ENCODE measurements around the gene FNDC5. TPM values are rescaled to one million over a fixed set of nuclear protein-coding genes. Genes with fewer than 3 reads are reported as not detected.

Gene FNDC5
- total and polyA plus RNA-seq, 2 of the 13 experiments (the other 11 are each of a cell fraction or from before 2014, with no cell fraction given) = 1.4 to 3.1 TPM

DNA sequence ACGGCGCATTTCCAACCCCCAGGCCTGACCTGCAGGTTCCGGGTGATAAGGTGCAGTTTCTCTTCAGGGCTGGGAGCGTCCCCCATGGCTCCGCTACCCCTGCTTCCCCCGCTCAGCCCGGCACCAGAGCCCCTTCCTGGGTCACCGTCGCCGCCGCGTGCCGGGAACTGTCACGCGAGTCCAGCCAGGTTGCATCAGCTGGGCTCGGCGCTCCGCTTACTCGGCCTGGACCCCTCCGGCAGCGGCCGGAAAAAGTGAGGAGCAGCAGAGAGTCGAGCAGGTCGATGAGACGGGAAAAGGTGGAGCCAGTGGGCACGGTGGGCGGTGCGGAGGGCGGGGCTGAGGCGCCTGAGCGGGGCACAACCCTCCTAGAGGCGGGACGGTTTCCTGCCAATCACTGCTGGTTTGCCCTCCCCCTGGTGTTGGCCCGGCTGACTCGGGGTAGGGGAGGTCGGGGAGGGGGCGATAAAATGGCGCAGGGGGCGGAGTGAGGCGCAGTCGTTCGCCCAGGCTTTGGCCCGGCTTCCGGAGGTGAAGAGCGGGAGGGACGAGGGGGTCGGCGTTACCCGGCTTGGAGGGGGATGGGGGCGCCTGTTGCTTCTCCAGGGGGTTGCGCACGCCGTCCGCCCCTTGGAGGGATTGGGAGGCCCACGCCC is 53.4 kb downstream of the FNDC5 start, which contains the start of the genes S100PBP and YARS1 (continued):
- TF ChIP-seq, protein P1, sequence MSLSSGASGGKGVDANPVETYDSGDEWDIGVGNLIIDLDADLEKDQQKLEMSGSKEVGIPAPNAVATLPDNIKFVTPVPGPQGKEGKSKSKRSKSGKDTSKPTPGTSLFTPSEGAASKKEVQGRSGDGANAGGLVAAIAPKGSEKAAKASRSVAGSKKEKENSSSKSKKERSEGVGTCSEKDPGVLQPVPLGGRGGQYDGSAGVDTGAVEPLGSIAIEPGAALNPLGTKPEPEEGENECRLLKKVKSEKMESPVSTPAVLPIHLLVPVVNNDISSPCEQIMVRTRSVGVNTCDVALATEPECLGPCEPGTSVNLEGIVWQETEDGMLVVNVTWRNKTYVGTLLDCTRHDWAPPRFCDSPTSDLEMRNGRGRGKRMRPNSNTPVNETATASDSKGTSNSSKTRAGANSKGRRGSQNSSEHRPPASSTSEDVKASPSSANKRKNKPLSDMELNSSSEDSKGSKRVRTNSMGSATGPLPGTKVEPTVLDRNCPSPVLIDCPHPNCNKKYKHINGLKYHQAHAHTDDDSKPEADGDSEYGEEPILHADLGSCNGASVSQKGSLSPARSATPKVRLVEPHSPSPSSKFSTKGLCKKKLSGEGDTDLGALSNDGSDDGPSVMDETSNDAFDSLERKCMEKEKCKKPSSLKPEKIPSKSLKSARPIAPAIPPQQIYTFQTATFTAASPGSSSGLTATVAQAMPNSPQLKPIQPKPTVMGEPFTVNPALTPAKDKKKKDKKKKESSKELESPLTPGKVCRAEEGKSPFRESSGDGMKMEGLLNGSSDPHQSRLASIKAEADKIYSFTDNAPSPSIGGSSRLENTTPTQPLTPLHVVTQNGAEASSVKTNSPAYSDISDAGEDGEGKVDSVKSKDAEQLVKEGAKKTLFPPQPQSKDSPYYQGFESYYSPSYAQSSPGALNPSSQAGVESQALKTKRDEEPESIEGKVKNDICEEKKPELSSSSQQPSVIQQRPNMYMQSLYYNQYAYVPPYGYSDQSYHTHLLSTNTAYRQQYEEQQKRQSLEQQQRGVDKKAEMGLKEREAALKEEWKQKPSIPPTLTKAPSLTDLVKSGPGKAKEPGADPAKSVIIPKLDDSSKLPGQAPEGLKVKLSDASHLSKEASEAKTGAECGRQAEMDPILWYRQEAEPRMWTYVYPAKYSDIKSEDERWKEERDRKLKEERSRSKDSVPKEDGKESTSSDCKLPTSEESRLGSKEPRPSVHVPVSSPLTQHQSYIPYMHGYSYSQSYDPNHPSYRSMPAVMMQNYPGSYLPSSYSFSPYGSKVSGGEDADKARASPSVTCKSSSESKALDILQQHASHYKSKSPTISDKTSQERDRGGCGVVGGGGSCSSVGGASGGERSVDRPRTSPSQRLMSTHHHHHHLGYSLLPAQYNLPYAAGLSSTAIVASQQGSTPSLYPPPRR (CRISPR knock-in tag; IDR thresholded peaks at IDR 0.05; ENCODE audit: borderline replicate concordance) = peak; percentile 68
- TF ChIP-seq KDM5A (IDR thresholded peaks at IDR 0.05; ENCODE audit: borderline replicate concordance, low read length) (peak; percentile 90), GFI1 (CRISPR knock-in tag; IDR thresholded peaks at IDR 0.05; ENCODE audit: borderline replicate concordance) (no peak), NBN (conservative IDR thresholded peaks at IDR 0.05) (no peak), ISX (CRISPR knock-in tag; conservative IDR thresholded peaks at IDR 0.05) (peak; percentile 72; the same call in 1 of the 2 replicates), SCMH1 (CRISPR knock-in tag; IDR thresholded peaks at IDR 0.05; ENCODE audit: borderline replicate concordance) (no peak), HNF4A (CRISPR knock-in tag; IDR thresholded peaks at IDR 0.05) (peak; percentile 54), EEA1 (CRISPR knock-in tag; IDR thresholded peaks at IDR 0.05; ENCODE audit: borderline replicate concordance) (no peak; the same call in 1 of the 2 replicates), RBM39 (IDR thresholded peaks at IDR 0.05; ENCODE audit: low read depth, low read length, poor library complexity, severe bottlenecking) (peak; percentile 99), SOX5 (CRISPR knock-in tag; IDR thresholded peaks at IDR 0.05; ENCODE audit: borderline replicate concordance) (peak; percentile 75; the same call in 1 of the 2 replicates), FOXJ3 (CRISPR knock-in tag; IDR thresholded peaks at IDR 0.05; ENCODE audit: borderline replicate concordance) (no peak; the same call in 1 of the 2 replicates), ZSCAN22 (CRISPR knock-in tag; IDR thresholded peaks at IDR 0.05) (no peak; the same call in 1 of the 2 replicates), ZNF296 (CRISPR knock-in tag; conservative IDR thresholded peaks at IDR 0.05) (no peak), BRD4 (CRISPR knock-in tag; IDR thresholded peaks at IDR 0.05) (no peak; the same call in 1 of the 2 replicates), ARNT (IDR thresholded peaks at IDR 0.05) (no peak), KLF6 (CRISPR knock-in tag; IDR thresholded peaks at IDR 0.05) (peak; percentile 95), ZNF644 (CRISPR knock-in tag; IDR thresholded peaks at IDR 0.05; ENCODE audit: low read depth) (no peak), CAMTA2 (CRISPR knock-in tag; IDR thresholded peaks at IDR 0.05; ENCODE audit: borderline replicate concordance) (no peak; the same call in 1 of the 2 replicates)
- TF ChIP-seq, protein P2, sequence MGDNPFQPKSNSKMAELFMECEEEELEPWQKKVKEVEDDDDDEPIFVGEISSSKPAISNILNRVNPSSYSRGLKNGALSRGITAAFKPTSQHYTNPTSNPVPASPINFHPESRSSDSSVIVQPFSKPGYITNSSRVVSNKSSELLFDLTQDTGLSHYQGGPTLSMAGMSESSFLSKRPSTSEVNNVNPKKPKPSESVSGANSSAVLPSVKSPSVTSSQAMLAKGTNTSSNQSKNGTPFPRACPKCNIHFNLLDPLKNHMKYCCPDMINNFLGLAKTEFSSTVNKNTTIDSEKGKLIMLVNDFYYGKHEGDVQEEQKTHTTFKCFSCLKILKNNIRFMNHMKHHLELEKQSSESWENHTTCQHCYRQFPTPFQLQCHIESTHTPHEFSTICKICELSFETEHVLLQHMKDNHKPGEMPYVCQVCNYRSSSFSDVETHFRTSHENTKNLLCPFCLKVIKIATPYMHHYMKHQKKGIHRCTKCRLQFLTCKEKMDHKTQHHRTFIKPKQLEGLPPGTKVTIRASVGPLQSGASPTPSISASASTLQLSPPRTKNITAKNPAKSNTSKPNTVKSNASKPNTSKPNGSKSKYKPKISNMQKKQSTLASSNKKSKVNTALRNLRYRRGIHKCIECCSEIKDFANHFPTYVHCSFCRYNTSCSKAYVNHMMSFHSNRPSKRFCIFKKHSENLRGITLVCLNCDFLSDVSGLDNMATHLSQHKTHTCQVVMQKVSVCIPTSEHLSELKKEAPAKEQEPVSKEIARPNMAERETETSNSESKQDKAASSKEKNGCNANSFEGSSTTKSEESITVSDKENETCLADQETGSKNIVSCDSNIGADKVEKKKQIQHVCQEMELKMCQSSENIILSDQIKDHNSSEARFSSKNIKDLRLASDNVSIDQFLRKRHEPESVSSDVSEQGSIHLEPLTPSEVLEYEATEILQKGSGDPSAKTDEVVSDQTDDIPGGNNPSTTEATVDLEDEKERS (CRISPR knock-in tag; IDR thresholded peaks at IDR 0.05) = peak; percentile 66; the same call in 1 of the 2 replicates
- TF ChIP-seq, protein P3, sequence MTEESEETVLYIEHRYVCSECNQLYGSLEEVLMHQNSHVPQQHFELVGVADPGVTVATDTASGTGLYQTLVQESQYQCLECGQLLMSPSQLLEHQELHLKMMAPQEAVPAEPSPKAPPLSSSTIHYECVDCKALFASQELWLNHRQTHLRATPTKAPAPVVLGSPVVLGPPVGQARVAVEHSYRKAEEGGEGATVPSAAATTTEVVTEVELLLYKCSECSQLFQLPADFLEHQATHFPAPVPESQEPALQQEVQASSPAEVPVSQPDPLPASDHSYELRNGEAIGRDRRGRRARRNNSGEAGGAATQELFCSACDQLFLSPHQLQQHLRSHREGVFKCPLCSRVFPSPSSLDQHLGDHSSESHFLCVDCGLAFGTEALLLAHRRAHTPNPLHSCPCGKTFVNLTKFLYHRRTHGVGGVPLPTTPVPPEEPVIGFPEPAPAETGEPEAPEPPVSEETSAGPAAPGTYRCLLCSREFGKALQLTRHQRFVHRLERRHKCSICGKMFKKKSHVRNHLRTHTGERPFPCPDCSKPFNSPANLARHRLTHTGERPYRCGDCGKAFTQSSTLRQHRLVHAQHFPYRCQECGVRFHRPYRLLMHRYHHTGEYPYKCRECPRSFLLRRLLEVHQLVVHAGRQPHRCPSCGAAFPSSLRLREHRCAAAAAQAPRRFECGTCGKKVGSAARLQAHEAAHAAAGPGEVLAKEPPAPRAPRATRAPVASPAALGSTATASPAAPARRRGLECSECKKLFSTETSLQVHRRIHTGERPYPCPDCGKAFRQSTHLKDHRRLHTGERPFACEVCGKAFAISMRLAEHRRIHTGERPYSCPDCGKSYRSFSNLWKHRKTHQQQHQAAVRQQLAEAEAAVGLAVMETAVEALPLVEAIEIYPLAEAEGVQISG (CRISPR knock-in tag; IDR thresholded peaks at IDR 0.05) = peak; percentile 92
